ENCODE measurements around the gene WWOX. TPM values are rescaled to one million over a fixed set of nuclear protein-coding genes. Genes with fewer than 3 reads are reported as not detected.

The WWOX gene
- total RNA-seq, 1 donor from 2014 or later = 7.3 TPM

- H3K36me3 ChIP-seq (ENCODE audit: insufficient read depth, low read length) = no peaks in the 10 kb centered on the region
- H3K4me3 Mint-ChIP-seq (ENCODE audit: unreplicated experiment) = no peak overlapping the region
- no peaks in the 10 kb centered on the region for H3K4me1 ChIP-seq (ENCODE audit: insufficient read depth, low read length)
Observed at GRCh38 chr16:78764478-78764877, 665.0 kb downstream of the WWOX start.

DNA sequence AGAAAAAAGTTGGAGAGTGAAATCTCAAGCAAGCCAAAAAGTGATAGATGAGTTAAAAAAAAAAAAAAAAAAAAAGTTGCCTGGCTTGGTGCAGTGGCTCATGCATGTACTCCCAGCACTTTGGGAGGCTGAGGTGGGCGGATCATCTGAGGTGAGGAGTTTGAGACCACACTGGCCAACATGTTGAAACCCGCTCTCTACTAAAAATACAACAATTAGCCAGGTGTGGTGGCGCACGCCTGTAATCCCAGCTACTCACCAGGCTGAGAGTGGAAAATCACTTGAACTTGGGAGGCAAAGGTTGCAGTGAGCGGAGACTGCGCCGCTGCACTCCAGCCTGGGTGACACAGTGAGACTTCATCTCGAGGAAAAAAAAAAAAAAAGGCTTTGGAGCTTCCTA lies 668.8 kb downstream of the WWOX start:
- Histone ChIP-seq H3K27me3 (ENCODE audit: insufficient read depth, low read length) (no peaks in the 10 kb centered on the region), H3K9ac (ENCODE audit: low read length) (no peak overlapping the region), H3K79me2 (ENCODE audit: insufficient read depth, low read length) (no peaks in the 10 kb centered on the region), H3K9me3 (ENCODE audit: insufficient read depth, low read depth, low read length) (peaks cover 2% of the 10 kb centered on the region), H3K36me3 (ENCODE audit: insufficient read depth, low read length) (no peaks in the 10 kb centered on the region), H4K20me1 (ENCODE audit: insufficient read depth, low read length) (no peaks in the 10 kb centered on the region), H3K4me2 (ENCODE audit: low read length) (no peak overlapping the region), H3K4me3 (ENCODE audit: insufficient read depth, low read depth, low read length) (no peak overlapping the region), H2AFZ (ENCODE audit: low read depth, low read length) (no peak overlapping the region), H3K27ac (ENCODE audit: low read depth, low read length) (no peak overlapping the region), H3K4me1 (ENCODE audit: insufficient read depth, low read length) (no peaks in the 10 kb centered on the region)
- TF ChIP-seq EZH2 (IDR thresholded peaks at IDR 0.05; ENCODE audit: insufficient read depth, low read length) = no peak
- TF ChIP-seq CTCF (IDR thresholded peaks at IDR 0.05; ENCODE audit: insufficient read depth, low read depth, low read length) = no peak
- Mint-ChIP-seq H3K9me3 (ENCODE audit: unreplicated experiment) (no peaks in the 10 kb centered on the region), H3K27ac (ENCODE audit: unreplicated experiment) (no peak overlapping the region), H3K27me3 (ENCODE audit: low read depth, unreplicated experiment) (peaks cover 16% of the 10 kb centered on the region), H3K36me3 (ENCODE audit: low read depth, unreplicated experiment) (no peaks in the 10 kb centered on the region), H3K4me3 (ENCODE audit: unreplicated experiment) (no peak overlapping the region), H3K4me1 (ENCODE audit: low read depth, unreplicated experiment) (no peaks in the 10 kb centered on the region)
- FAIRE-seq (no peak), DNase-seq (ENCODE audit: low read depth) (no peak)

More at GRCh38 chr16:78764478-78764877, 665.0 kb downstream of the WWOX start:
- FAIRE-seq (no peak), DNase-seq (ENCODE audit: low read depth) (no peak)
- no peaks in the 10 kb centered on the region for H3K79me2 ChIP-seq (ENCODE audit: insufficient read depth, low read length)
- no peak for TF ChIP-seq CTCF (IDR thresholded peaks at IDR 0.05; ENCODE audit: insufficient read depth, low read depth, low read length)
- TF ChIP-seq EZH2 (IDR thresholded peaks at IDR 0.05; ENCODE audit: insufficient read depth, low read length) = no peak
- H3K4me1 Mint-ChIP-seq (ENCODE audit: low read depth, unreplicated experiment) = no peaks in the 10 kb centered on the region
- H3K4me2 ChIP-seq (ENCODE audit: low read length) = no peak overlapping the region
- no peaks in the 10 kb centered on the region for H3K9me3 Mint-ChIP-seq (ENCODE audit: unreplicated experiment)
- no peaks in the 10 kb centered on the region for H4K20me1 ChIP-seq (ENCODE audit: insufficient read depth, low read length)
- no peak overlapping the region for H3K4me3 ChIP-seq (ENCODE audit: insufficient read depth, low read depth, low read length)
- H3K36me3 Mint-ChIP-seq (ENCODE audit: low read depth, unreplicated experiment) = no peaks in the 10 kb centered on the region
- H3K27me3 Mint-ChIP-seq (ENCODE audit: low read depth, unreplicated experiment) = peaks cover 10% of the 10 kb centered on the region
- H3K9ac ChIP-seq (ENCODE audit: low read length) = no peak overlapping the region
- no peaks in the 10 kb centered on the region for H3K27me3 ChIP-seq (ENCODE audit: insufficient read depth, low read length)
- peaks cover 5% of the 10 kb centered on the region for H3K9me3 ChIP-seq (ENCODE audit: insufficient read depth, low read depth, low read length)
- no peak overlapping the region for H2AFZ ChIP-seq (ENCODE audit: low read depth, low read length)
- no peak overlapping the region for H3K27ac Mint-ChIP-seq (ENCODE audit: unreplicated experiment)
- H3K27ac ChIP-seq (ENCODE audit: low read depth, low read length) = no peak overlapping the region

- Histone ChIP-seq H4K20me1 (ENCODE audit: insufficient read depth, low read length) (no peaks in the 10 kb centered on the region), H3K27ac (ENCODE audit: low read depth, low read length) (no peak overlapping the region), H3K4me1 (ENCODE audit: insufficient read depth, low read length) (no peaks in the 10 kb centered on the region), H3K9me3 (ENCODE audit: insufficient read depth, low read depth, low read length) (peaks cover 2% of the 10 kb centered on the region), H2AFZ (ENCODE audit: low read depth, low read length) (no peak overlapping the region), H3K27me3 (ENCODE audit: insufficient read depth, low read length) (no peaks in the 10 kb centered on the region), H3K4me3 (ENCODE audit: insufficient read depth, low read depth, low read length) (no peak overlapping the region), H3K79me2 (ENCODE audit: insufficient read depth, low read length) (no peaks in the 10 kb centered on the region), H3K4me2 (ENCODE audit: low read length) (no peak overlapping the region), H3K36me3 (ENCODE audit: insufficient read depth, low read length) (no peaks in the 10 kb centered on the region), H3K9ac (ENCODE audit: low read length) (no peak overlapping the region)
- TF ChIP-seq EZH2 (IDR thresholded peaks at IDR 0.05; ENCODE audit: insufficient read depth, low read length) (no peak), CTCF (IDR thresholded peaks at IDR 0.05; ENCODE audit: insufficient read depth, low read depth, low read length) (no peak)
- Mint-ChIP-seq H3K36me3 (ENCODE audit: low read depth, unreplicated experiment) (no peaks in the 10 kb centered on the region), H3K27me3 (ENCODE audit: low read depth, unreplicated experiment) (peaks cover 12% of the 10 kb centered on the region), H3K4me3 (ENCODE audit: unreplicated experiment) (no peak overlapping the region), H3K9me3 (ENCODE audit: unreplicated experiment) (no peaks in the 10 kb centered on the region), H3K4me1 (ENCODE audit: low read depth, unreplicated experiment) (no peaks in the 10 kb centered on the region), H3K27ac (ENCODE audit: unreplicated experiment) (no peak overlapping the region)
- FAIRE-seq = no peak
- DNase-seq (ENCODE audit: low read depth) = no peak
Observed at GRCh38 chr16:78768718-78769117, 669.3 kb downstream of the WWOX start.
